Prostate gland (tissue), 2 donors: ENCODE measurements around the gene STK4. TPM values are rescaled to one million over a fixed set of nuclear protein-coding genes. Genes with fewer than 3 reads are reported as not detected.

Source experiments
- DNase-seq: peaks from one replicate; pipeline ENCODE4 v3.0.0-alpha.2; 2019; ENCODE audit warnings: low spot score
- H3K27ac ChIP-seq, 2 donors: fragments of 200-600 bp; sonication (generic); 2 replicates each; pipeline ENCODE4 v1.5.1; 2017 to 2019
- H3K27me3 ChIP-seq: fragments of 200-600 bp; sonication (generic); replicated peaks from 2 replicates; pipeline ENCODE4 v1.5.1; 2019; ENCODE audit not compliant: insufficient read depth
- H3K36me3 ChIP-seq, 2 donors: fragments of 200-600 bp; sonication (generic); 1 replicate in 1 of 2; 2 replicates in 1 of 2; pipeline versions ENCODE4 v1.5.1 to v1.8.1; 2017 to 2019
- H3K4me1 ChIP-seq: fragments of 200-600 bp; sonication (generic); replicated peaks from 2 replicates; pipeline ENCODE4 v1.5.1; 2019
- H3K4me3 ChIP-seq, 2 donors: fragments of 200-600 bp; sonication (generic); 2 replicates each; pipeline ENCODE4 v1.5.1; 2017 to 2019
- H3K9me3 ChIP-seq: fragments of 200-600 bp; sonication (generic); 2 replicates; pipeline ENCODE4 v1.5.1; 2017
- POLR2A ChIP-seq: fragments of 450-650 bp; IDR thresholded peaks from one replicate; pipeline ENCODE4 v1.6.1; 2016; ENCODE audit warnings: antibody characterized with exemption, mild to moderate bottlenecking
- POLR2AphosphoS5 ChIP-seq: sonication (generic); formaldehyde crosslinking; IDR thresholded peaks from one replicate; pipeline ENCODE4 v1.6.1; 2017; ENCODE audit warnings: antibody characterized with exemption
- WGBS: methylation state at CpG from one replicate; pipeline ENCODE4 v1.1.5; 2018; 5-methylcytosine and 5-hydroxymethylcytosine counted together
- intact Hi-C: fragments of 100-400 bp; cut with DNase I; formaldehyde crosslinking; loops from one replicate; pipeline ENCODE4 v1.14.2; 2022
- total RNA-seq, 2 donors: library from RNA; depleted of rRNA; stranded (reverse); fragments of >200 nt; gene quantifications; one replicate each; pipeline ENCODE4 v1.1.0, GENCODE V29; 2016
- TF ChIP-seq, protein P1 (sequence below), 4 experiments: fragments of 200-600 bp in 2 of 4; fragments of 450-650 bp in 2 of 4; sonication (generic) in 2 of 4; IDR thresholded peaks; 1 replicate in 3 of 4; 2 replicates in 1 of 4; pipeline ENCODE4 v1.5.1; 2016 to 2019; ENCODE audit warnings: antibody characterized with exemption in 4 of 4, mild to moderate bottlenecking in 2 of 4, moderate library complexity in 2 of 4

STK4 gene
- total RNA-seq, 2 donors from 2014 or later, result 14.4 to 35.1 TPM

DNA sequence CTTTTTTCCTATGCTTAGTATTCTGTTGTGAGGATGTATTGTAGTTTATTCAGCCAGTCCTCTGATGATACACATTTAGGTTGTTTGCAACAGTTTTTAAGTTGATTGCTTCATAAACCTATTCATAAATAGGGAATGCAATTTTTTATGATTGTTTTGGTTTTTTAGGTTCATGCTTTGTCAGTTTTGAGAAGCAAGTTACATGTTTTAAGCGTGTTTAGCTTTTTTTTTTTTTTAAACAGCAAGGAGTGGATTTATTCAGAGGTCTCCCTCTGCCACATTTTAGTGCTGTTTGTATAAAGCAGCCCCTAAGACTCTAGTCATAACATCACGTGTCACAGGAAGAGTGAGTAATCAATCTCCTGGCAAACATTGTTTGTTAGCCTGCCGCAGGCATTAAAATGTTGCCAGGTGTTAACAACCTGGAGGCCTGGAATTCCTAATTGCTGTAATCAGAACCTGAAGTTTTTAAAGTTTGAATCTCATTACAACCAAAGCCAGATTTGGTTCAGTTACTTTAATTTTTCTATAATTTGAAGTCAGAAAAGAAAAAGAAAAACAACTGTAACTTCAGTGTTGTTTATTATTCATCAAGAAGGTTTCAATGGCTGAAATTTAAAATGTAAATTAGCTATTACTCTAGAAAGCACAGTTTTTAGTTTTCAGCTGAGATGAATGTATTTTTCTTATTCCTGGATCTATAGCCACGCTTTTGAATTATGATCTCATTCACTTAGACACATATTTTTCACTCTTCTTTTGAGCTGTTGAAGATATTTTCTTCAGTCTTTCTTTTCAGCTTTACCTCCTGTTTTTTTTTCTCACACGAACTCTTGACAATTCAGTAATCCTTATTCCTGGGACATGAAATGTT lies 75.4 kb downstream of the STK4 start:
- no peak for DNase-seq
- Histone ChIP-seq H3K27ac (no peak overlapping the region), H3K9me3 (no peaks in the 10 kb centered on the region), H3K27me3 (no peaks in the 10 kb centered on the region), H3K36me3 (no peaks in the 10 kb centered on the region), H3K4me1 (no peaks in the 10 kb centered on the region), H3K4me3 (no peak overlapping the region)
- TF ChIP-seq POLR2AphosphoS5 (no peak), POLR2A (no peak)
- TF ChIP-seq, protein P1, sequence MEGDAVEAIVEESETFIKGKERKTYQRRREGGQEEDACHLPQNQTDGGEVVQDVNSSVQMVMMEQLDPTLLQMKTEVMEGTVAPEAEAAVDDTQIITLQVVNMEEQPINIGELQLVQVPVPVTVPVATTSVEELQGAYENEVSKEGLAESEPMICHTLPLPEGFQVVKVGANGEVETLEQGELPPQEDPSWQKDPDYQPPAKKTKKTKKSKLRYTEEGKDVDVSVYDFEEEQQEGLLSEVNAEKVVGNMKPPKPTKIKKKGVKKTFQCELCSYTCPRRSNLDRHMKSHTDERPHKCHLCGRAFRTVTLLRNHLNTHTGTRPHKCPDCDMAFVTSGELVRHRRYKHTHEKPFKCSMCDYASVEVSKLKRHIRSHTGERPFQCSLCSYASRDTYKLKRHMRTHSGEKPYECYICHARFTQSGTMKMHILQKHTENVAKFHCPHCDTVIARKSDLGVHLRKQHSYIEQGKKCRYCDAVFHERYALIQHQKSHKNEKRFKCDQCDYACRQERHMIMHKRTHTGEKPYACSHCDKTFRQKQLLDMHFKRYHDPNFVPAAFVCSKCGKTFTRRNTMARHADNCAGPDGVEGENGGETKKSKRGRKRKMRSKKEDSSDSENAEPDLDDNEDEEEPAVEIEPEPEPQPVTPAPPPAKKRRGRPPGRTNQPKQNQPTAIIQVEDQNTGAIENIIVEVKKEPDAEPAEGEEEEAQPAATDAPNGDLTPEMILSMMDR (IDR thresholded peaks at IDR 0.05), result no peak
- intact Hi-C loops, result loop anchor here (5.0 kb wide), 2 partner anchors 56 to 251 kb away; no protein-coding TSS in a partner anchor
- 48% methylated on average over 5 of the region's 5 CpGs for WGBS

DNA sequence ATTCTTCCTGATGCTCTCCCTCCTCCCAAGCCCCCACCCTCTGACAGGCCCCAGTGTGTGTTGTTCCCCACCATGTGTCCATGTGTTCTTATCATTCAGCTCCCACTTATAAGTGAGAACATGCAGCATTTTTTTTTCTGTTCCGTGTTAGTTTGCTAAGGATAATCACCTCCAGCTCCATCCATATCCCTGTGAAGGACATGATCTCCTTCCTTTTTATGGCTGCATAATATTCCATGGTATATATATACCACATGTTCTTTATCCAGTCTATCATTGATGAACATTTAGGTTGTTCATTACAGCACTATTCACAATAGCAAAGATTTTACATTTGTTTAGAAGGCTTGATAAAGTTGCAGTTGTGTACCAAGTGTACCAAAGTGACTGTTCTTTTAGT lies 76.7 kb downstream of the STK4 start:
- Histone ChIP-seq H3K36me3 (no peaks in the 10 kb centered on the region), H3K27me3 (no peaks in the 10 kb centered on the region), H3K4me3 (no peak overlapping the region), H3K9me3 (no peaks in the 10 kb centered on the region), H3K27ac (no peak overlapping the region), H3K4me1 (no peaks in the 10 kb centered on the region)
- DNase-seq, result no peak
- WGBS, result 100% methylated on average over 1 of the region's 1 CpG
- TF ChIP-seq, protein P1 (IDR thresholded peaks at IDR 0.05), result no peak
- no peak for TF ChIP-seq POLR2AphosphoS5
- no peak for TF ChIP-seq POLR2A
- intact Hi-C loops, result loop anchor here (5.0 kb wide), 2 partner anchors 54 to 249 kb away; no protein-coding TSS in a partner anchor

DNA sequence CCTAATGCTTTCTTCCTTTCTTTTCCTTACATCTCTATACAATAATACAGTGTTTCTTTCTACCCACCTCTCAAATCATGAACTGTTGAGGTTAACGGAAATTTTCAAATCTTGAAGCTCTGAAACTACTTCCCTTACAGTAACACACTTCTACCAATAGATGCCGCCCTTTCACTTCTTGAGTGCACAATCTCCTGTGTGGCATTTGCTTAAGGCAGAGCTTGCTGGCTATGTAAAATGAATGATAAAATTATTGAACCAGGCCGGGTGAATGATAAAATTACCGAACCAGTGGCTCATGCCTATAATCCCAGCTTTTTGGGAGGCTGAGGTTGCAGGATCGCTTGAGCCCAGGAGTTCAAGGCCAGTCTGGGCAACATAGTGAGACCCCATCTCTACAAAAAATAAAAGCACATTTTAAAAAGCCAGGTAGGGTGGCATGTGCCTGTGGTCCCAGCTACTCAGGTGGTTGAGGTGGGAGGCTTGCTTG lies 77.8 kb downstream of the STK4 start:
- TF ChIP-seq, protein P1 (IDR thresholded peaks at IDR 0.05), result peak; percentile 49 to 74 (median 70)
- peak; percentile 28 for TF ChIP-seq POLR2AphosphoS5
- no peak for TF ChIP-seq POLR2A
- intact Hi-C loops, result loop anchor here (5.0 kb wide), 2 partner anchors 53 to 248 kb away; no protein-coding TSS in a partner anchor
- H3K27ac ChIP-seq, result no peak overlapping the region
- no peaks in the 10 kb centered on the region for H3K27me3 ChIP-seq
- H3K36me3 ChIP-seq, result no peaks in the 10 kb centered on the region
- peak; percentile 21 for DNase-seq
- H3K9me3 ChIP-seq, result no peaks in the 10 kb centered on the region
- WGBS, result 35% methylated on average over 5 of the region's 5 CpGs
- no peaks in the 10 kb centered on the region for H3K4me1 ChIP-seq
- H3K4me3 ChIP-seq, result no peak overlapping the region

DNA sequence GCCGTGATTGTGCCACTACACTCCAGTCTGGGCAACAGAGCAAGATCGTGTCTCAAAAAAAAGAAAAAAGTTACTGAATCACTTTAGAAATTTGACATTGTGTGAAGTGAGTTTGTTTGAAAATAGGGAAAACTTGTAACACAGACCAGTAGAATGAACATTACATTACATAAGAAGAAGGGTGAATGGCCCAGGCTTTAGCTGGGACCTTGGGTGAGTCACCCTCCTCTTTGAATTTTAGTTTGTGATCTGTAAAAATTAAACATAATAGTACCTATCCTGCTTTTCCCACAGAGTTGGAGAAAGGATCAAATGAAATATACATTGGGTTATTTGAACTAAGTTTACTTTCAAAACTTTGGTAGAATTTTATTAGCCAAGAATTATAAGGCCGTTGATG lies 78.3 kb downstream of the STK4 start:
- WGBS, result 72% methylated on average over 3 of the region's 3 CpGs
- no peak for DNase-seq
- Histone ChIP-seq H3K9me3 (no peaks in the 10 kb centered on the region), H3K27me3 (no peaks in the 10 kb centered on the region), H3K27ac (no peak overlapping the region), H3K4me1 (no peaks in the 10 kb centered on the region), H3K36me3 (no peaks in the 10 kb centered on the region), H3K4me3 (no peak overlapping the region)
- TF ChIP-seq POLR2A, result no peak
- no peak for TF ChIP-seq POLR2AphosphoS5
- TF ChIP-seq, protein P1 (IDR thresholded peaks at IDR 0.05), result no peak
- intact Hi-C loops, result loop anchor here (5.0 kb wide), 2 partner anchors 53 to 248 kb away; no protein-coding TSS in a partner anchor
